OCI-LY7 (cell line): ENCODE measurements around the gene FAM186B.

ENCODE experiments used
- CTCF ChIP-seq: fragments of 200-600 bp; sonication (generic); conservative IDR thresholded peaks from 2 replicates; pipeline ENCODE4 v1.5.1; 2014; ENCODE audit warnings: mild to moderate bottlenecking, antibody characterized with exemption, low read length, moderate library complexity, mixed read lengths
- EZH2phosphoT487 ChIP-seq: fragments of 200-600 bp; sonication (generic); IDR thresholded peaks from 2 replicates; pipeline ENCODE4 v1.6.1; 2018; ENCODE audit warnings: low read depth, borderline replicate concordance, mild to moderate bottlenecking, mixed run types, antibody characterized with exemption, low read length, moderate library complexity, mixed read lengths

- TF ChIP-seq CTCF, result no peak
- no peak for TF ChIP-seq EZH2phosphoT487
Measured at GRCh38 chr12:49632986-49633702, 27.7 kb upstream of the FAM186B start.
